Ovary (tissue), 3 donors: ENCODE measurements around the gene HK1.

ENCODE experiments used
- CTCF ChIP-seq, 3 donors: fragments of 450-650 bp in 2 of 3; fragments of 200-600 bp in 1 of 3; IDR thresholded peaks; one replicate each; pipeline versions ENCODE4 v1.5.1 to v1.8.0; 2016 to 2022; ENCODE audit warnings: antibody characterized with exemption in 3 of 3, mild to moderate bottlenecking in 1 of 3
- EP300 ChIP-seq: sonication (generic); formaldehyde crosslinking; IDR thresholded peaks from one replicate; pipeline ENCODE4 v1.6.1; 2017; ENCODE audit warnings: antibody characterized with exemption
- donor health status: DM: no; HTN: no; CAD: no.

GRCh38 chr10:69360485-69361302 lies 82.4 kb downstream of the HK1 start:
- no peak for TF ChIP-seq CTCF (IDR thresholded peaks at IDR 0.05)
- no peak for TF ChIP-seq EP300
